Neural cell (in vitro differentiated cells): ENCODE data around the gene TBC1D24. TPM values are rescaled to one million over a fixed set of nuclear protein-coding genes. Genes with fewer than 3 reads are reported as not detected.
"Not testable (repeated sequence)": the region's sequence is repeated elsewhere in the genome, so short reads cannot be mapped to it uniquely, and the experiment has no call there.

Experiments used
- H2AFZ ChIP-seq: fragments of 200-600, 300-800 bp; sonication (generic), shearing (Covaris generic); 2 replicates; pipeline ENCODE4 v1.6.0; 2014; ENCODE audit warnings: low read depth, mild to moderate bottlenecking, antibody characterized with exemption, low read length, moderate library complexity
- H3F3A ChIP-seq: fragments of 200-600 bp; shearing (Covaris generic); 2 replicates; pipeline ENCODE4 v1.6.1; 2016; ENCODE audit warnings: mild to moderate bottlenecking, moderate library complexity, mixed read lengths, antibody characterized with exemption, low read length; ENCODE audit not compliant: insufficient read depth, poor library complexity, severe bottlenecking
- H3K27ac ChIP-seq: fragments of 200-600, 300-800 bp; sonication (generic), shearing (Covaris generic); 2 replicates; pipeline ENCODE4 v1.5.1; 2014; ENCODE audit warnings: mild to moderate bottlenecking, low read length, moderate library complexity
- H3K27me3 ChIP-seq: fragments of 300-800, 200-600 bp; sonication (generic), shearing (Covaris generic); 2 replicates; pipeline ENCODE4 v1.6.0; 2014; ENCODE audit warnings: mild to moderate bottlenecking, low read depth, low read length, moderate library complexity; ENCODE audit not compliant: insufficient read depth
- H3K36me3 ChIP-seq: fragments of 300-800, 200-600 bp; sonication (generic), shearing (Covaris generic); 2 replicates; pipeline ENCODE4 v1.5.1; 2014; ENCODE audit warnings: mild to moderate bottlenecking, antibody characterized with exemption, low read length, moderate library complexity; ENCODE audit not compliant: insufficient read depth
- H3K4me2 ChIP-seq: fragments of 300-800, 200-600 bp; sonication (generic), shearing (Covaris generic); 2 replicates; pipeline ENCODE4 v1.6.0; 2014; ENCODE audit warnings: mild to moderate bottlenecking, low read length
- H3K4me3 ChIP-seq: fragments of 300-800, 200-600 bp; sonication (generic), shearing (Covaris generic); 2 replicates; pipeline ENCODE4 v1.5.1; 2014; ENCODE audit warnings: mild to moderate bottlenecking, low read length, moderate library complexity
- H3K79me2 ChIP-seq: fragments of 200-600 bp; shearing (Covaris generic); replicated peaks from 2 replicates; pipeline ENCODE4 v1.6.0; 2014; ENCODE audit warnings: mild to moderate bottlenecking, low read length, moderate library complexity; ENCODE audit not compliant: insufficient read depth
- H3K9ac ChIP-seq: fragments of 300-800, 200-600 bp; sonication (generic), shearing (Covaris generic); 2 replicates; pipeline ENCODE4 v1.6.1; 2016; ENCODE audit warnings: mild to moderate bottlenecking, low read length, mixed read lengths
- H3K9me2 ChIP-seq: fragments of 200-600 bp; shearing (Covaris generic); 2 replicates; pipeline ENCODE4 v1.6.1; 2016; ENCODE audit warnings: mild to moderate bottlenecking, low read length, mixed read lengths; ENCODE audit not compliant: insufficient read depth
- H3K9me3 ChIP-seq: fragments of 200-600, 300-800 bp; sonication (generic), shearing (Covaris generic); 2 replicates; pipeline ENCODE4 v1.6.1; 2016; ENCODE audit warnings: mild to moderate bottlenecking, mixed run types, low read length, moderate library complexity, mixed read lengths
- H4K20me1 ChIP-seq: fragments of 200-600 bp; shearing (Covaris generic); 2 replicates; pipeline ENCODE4 v1.6.1; 2016; ENCODE audit warnings: mild to moderate bottlenecking, mixed run types; ENCODE audit not compliant: insufficient read depth
- EP300 ChIP-seq: fragments of 450-650 bp; conservative IDR thresholded peaks from 2 replicates; pipeline ENCODE4 v1.6.1; 2014; ENCODE audit warnings: antibody characterized with exemption, mild to moderate bottlenecking, moderate library complexity; ENCODE audit not compliant: poor library complexity, severe bottlenecking
- EZH2 ChIP-seq: fragments of 200-600, 300-800 bp; shearing (Covaris generic), sonication (generic); IDR thresholded peaks from 2 replicates; pipeline ENCODE4 v1.6.1; 2014; ENCODE audit warnings: antibody characterized with exemption, low read length, borderline replicate concordance, mild to moderate bottlenecking; ENCODE audit not compliant: insufficient read depth, poor library complexity, severe bottlenecking
- MXI1 ChIP-seq: fragments of 450-650 bp; conservative IDR thresholded peaks from 2 replicates; pipeline ENCODE4 v1.6.1; 2014; ENCODE audit warnings: antibody characterized with exemption, mild to moderate bottlenecking; ENCODE audit not compliant: poor library complexity, severe bottlenecking
- POLR2AphosphoS5 ChIP-seq: IDR thresholded peaks from 2 replicates; pipeline ENCODE4 v1.6.1; 2012
- RAD21 ChIP-seq: fragments of 450-650 bp; conservative IDR thresholded peaks from 2 replicates; pipeline ENCODE4 v1.6.1; 2014; ENCODE audit warnings: antibody characterized with exemption, mild to moderate bottlenecking, moderate library complexity
- SMC3 ChIP-seq: fragments of 450-650 bp; conservative IDR thresholded peaks from 2 replicates; pipeline ENCODE4 v1.6.1; 2014; ENCODE audit warnings: antibody characterized with exemption, mild to moderate bottlenecking, moderate library complexity; ENCODE audit not compliant: poor library complexity
- TAF1 ChIP-seq: IDR thresholded peaks from 2 replicates; pipeline ENCODE4 v1.6.1; 2012; ENCODE audit warnings: low read depth
- polyA plus RNA-seq: library from polyadenylated mRNA; depleted of rRNA; stranded (reverse); fragments of >200 nt; gene quantifications from 2 replicates; pipeline ENCODE4 v1.2.3, GENCODE V29; 2014
- TF ChIP-seq, protein P1 (sequence below): IDR thresholded peaks from 2 replicates; pipeline ENCODE4 v1.6.1; 2012; ENCODE audit warnings: borderline replicate concordance
- TF ChIP-seq, protein P2 (sequence below): fragments of 450-650 bp; IDR thresholded peaks from 2 replicates; pipeline ENCODE4 v1.5.1; 2014; ENCODE audit warnings: antibody characterized with exemption, mild to moderate bottlenecking, moderate library complexity; ENCODE audit not compliant: poor library complexity, severe bottlenecking

Gene TBC1D24
- polyA plus RNA-seq, 1 donor from 2014 or later, result 27.1 TPM

DNA sequence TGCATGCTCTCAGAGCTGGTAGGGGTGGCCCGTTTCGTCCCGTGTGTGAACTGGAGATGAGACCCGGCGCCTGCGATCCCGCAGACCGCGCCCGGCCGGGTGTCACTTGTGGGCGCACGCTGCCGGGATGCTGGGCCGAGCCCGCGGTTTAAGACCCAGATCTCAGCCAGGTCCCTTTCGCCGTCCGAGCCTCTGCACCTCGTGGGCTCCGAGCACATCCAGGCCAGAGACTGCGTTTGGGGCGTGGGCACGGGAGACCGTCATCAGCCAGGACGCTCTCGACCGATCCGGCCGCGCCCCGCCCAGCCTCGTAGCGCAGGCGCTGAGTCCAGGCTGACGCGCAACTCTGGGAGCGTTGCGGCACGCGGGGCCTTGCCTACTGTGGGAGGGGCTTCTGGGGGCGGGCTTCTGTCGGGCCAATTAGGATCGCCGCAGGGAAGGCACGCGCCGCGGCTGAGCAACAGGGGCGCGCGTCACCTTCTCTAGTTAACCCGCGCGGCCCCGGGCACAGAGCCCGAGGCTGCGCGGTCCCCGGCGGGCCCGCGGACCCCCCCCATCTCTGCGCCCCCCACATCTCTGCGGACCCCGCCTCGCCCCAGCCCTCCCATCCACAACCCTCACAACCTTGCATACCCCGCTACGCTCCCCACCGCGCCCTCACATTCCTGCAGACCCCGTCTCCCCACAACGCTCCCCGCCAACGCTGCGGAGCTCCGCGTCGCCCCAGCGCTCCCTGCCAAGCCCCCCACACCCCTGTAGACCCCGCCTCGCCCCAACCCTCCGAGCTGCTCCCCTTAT, 57.0 kb downstream of the TBC1D24 start:
- Histone ChIP-seq H3K9me2 (no peaks in the 10 kb centered on the region), H3K4me3 (peak overlapping the region; percentile 78), H3K4me2 (peak overlapping the region; percentile 92), H3K36me3 (no peaks in the 10 kb centered on the region), H3K9ac (peak overlapping the region; percentile 88), H3K27ac (peak overlapping the region; percentile 79), H4K20me1 (no peaks in the 10 kb centered on the region), H2AFZ (peak overlapping the region; percentile 87), H3K79me2 (no peaks in the 10 kb centered on the region), H3F3A (no peaks in the 10 kb centered on the region), H3K9me3 (no peaks in the 10 kb centered on the region), H3K27me3 (no peaks in the 10 kb centered on the region)
- TF ChIP-seq TAF1, result peak; percentile 32
- peak; percentile 90 for TF ChIP-seq MXI1
- TF ChIP-seq EP300, result no peak
- TF ChIP-seq, protein P1, sequence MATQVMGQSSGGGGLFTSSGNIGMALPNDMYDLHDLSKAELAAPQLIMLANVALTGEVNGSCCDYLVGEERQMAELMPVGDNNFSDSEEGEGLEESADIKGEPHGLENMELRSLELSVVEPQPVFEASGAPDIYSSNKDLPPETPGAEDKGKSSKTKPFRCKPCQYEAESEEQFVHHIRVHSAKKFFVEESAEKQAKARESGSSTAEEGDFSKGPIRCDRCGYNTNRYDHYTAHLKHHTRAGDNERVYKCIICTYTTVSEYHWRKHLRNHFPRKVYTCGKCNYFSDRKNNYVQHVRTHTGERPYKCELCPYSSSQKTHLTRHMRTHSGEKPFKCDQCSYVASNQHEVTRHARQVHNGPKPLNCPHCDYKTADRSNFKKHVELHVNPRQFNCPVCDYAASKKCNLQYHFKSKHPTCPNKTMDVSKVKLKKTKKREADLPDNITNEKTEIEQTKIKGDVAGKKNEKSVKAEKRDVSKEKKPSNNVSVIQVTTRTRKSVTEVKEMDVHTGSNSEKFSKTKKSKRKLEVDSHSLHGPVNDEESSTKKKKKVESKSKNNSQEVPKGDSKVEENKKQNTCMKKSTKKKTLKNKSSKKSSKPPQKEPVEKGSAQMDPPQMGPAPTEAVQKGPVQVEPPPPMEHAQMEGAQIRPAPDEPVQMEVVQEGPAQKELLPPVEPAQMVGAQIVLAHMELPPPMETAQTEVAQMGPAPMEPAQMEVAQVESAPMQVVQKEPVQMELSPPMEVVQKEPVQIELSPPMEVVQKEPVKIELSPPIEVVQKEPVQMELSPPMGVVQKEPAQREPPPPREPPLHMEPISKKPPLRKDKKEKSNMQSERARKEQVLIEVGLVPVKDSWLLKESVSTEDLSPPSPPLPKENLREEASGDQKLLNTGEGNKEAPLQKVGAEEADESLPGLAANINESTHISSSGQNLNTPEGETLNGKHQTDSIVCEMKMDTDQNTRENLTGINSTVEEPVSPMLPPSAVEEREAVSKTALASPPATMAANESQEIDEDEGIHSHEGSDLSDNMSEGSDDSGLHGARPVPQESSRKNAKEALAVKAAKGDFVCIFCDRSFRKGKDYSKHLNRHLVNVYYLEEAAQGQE, result peak; percentile 70
- TF ChIP-seq, protein P2, sequence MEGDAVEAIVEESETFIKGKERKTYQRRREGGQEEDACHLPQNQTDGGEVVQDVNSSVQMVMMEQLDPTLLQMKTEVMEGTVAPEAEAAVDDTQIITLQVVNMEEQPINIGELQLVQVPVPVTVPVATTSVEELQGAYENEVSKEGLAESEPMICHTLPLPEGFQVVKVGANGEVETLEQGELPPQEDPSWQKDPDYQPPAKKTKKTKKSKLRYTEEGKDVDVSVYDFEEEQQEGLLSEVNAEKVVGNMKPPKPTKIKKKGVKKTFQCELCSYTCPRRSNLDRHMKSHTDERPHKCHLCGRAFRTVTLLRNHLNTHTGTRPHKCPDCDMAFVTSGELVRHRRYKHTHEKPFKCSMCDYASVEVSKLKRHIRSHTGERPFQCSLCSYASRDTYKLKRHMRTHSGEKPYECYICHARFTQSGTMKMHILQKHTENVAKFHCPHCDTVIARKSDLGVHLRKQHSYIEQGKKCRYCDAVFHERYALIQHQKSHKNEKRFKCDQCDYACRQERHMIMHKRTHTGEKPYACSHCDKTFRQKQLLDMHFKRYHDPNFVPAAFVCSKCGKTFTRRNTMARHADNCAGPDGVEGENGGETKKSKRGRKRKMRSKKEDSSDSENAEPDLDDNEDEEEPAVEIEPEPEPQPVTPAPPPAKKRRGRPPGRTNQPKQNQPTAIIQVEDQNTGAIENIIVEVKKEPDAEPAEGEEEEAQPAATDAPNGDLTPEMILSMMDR, result peak; percentile 7
- peak; percentile 40 for TF ChIP-seq SMC3
- TF ChIP-seq POLR2AphosphoS5, result peak; percentile 95
- TF ChIP-seq EZH2, result no peak
- TF ChIP-seq RAD21, result no peak

DNA sequence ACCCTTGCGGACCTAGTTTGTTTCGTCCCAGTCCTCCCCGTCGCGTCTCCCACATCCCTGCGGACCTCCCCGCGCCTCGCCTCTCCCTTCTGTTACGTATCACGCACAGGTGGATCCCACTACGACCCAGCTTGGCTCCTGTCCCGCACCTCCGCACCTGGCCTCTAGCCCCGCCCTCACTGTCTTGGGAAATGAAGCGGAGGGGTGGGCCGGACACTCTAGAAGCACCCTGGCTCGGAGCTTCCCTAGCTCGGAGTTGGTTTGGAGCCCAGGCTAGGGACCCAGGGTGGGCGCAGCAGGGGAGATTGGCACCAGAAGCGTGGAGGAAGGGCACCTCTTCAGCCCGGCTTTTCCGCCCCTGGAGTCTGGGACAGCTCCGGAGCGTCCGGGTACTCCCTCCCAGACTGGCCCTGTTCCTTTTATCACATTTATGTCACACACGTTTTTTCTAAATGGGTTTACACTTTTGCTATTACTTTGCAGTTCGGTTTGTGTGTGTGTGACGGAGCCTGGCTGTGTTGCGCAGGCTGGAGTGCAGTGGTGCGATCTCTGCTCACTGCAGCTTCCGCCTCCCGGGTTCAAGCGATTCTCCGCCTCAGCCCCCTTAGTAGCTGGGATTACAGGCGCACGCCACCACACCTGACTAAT, 57.7 kb downstream of the TBC1D24 start:
- H3K9ac ChIP-seq, result peak overlapping the region; percentile 88
- H2AFZ ChIP-seq, result peak overlapping the region; percentile 87
- H3K9me2 ChIP-seq, result no peaks in the 10 kb centered on the region
- H3F3A ChIP-seq, result no peaks in the 10 kb centered on the region
- H4K20me1 ChIP-seq, result no peaks in the 10 kb centered on the region
- no peaks in the 10 kb centered on the region for H3K79me2 ChIP-seq
- H3K27ac ChIP-seq, result peak overlapping the region; percentile 79
- peak overlapping the region; percentile 78 for H3K4me3 ChIP-seq
- TF ChIP-seq EP300 (no peak), MXI1 (no peak), SMC3 (no peak), TAF1 (no peak), RAD21 (no peak), POLR2AphosphoS5 (no peak), EZH2 (no peak)
- TF ChIP-seq, protein P2, result no peak
- TF ChIP-seq, protein P1, result peak; percentile 24
- H3K27me3 ChIP-seq, result no peaks in the 10 kb centered on the region
- no peaks in the 10 kb centered on the region for H3K9me3 ChIP-seq
- no peaks in the 10 kb centered on the region for H3K36me3 ChIP-seq
- H3K4me2 ChIP-seq, result peak overlapping the region; percentile 92

DNA sequence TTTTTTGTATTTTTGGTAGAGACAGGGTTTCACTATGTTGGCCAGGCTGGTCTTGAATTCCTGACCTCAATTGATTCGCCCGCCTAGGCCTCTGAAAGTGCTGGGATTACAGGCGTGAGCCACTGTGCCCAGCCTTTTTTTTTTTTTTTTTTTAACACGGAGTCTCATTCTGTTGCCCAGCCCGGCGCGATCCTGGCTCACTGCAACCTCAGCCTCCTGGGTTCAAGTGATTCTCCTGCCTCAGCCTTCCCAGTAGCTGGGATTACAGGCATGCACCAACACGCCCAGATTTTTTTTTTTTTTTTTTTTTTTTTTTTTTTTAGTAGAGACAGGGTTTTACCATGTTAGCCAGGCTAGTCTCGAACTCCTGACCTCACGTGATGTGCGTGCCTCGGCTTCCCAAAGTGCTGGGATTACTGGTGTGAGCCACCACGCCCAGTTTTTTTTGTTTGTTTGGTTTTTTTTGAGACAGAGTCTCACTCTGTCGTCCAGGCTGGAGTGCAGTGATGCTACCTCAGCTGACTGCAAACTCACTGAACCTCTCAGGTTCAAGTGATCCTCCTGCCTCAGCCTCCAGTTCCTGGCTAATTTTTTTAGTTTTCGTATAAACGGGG, 58.3 kb downstream of the TBC1D24 start:
- Histone ChIP-seq H3K27ac (peak overlapping the region; percentile 79), H3K4me3 (peak overlapping the region; percentile 78)
- not testable (repeated sequence) for H3K27me3 ChIP-seq, H2AFZ ChIP-seq, H3K4me2 ChIP-seq, H3K9ac ChIP-seq, H3K79me2 ChIP-seq, H4K20me1 ChIP-seq, H3K36me3 ChIP-seq, H3F3A ChIP-seq, H3K9me2 ChIP-seq, H3K9me3 ChIP-seq
